Stimulated activated naive CD8-positive, alpha-beta T cell treated with anti-CD3 and anti-CD28 coated beads, Interleukin-15, Interleukin-2, amounts not matched to agents 100 ng/mL and 50 ng/mL, for 24 hours (primary cell): ENCODE results near the gene MUC13.

Experiments used
- H3K27ac Mint-ChIP-seq: one replicate; pipeline ENCODE4 v1.8.0; 2021; ENCODE audit warnings: mild to moderate bottlenecking, mixed read lengths
- H3K27me3 Mint-ChIP-seq: one replicate; pipeline ENCODE4 v1.8.0; 2021; ENCODE audit warnings: mixed read lengths
- H3K36me3 Mint-ChIP-seq: one replicate; pipeline ENCODE4 v1.8.0; 2021; ENCODE audit warnings: low read depth, mixed read lengths
- H3K4me1 Mint-ChIP-seq: one replicate; pipeline ENCODE4 v1.8.0; 2021; ENCODE audit warnings: low read depth, mixed read lengths
- H3K4me3 Mint-ChIP-seq: one replicate; pipeline ENCODE4 v1.8.0; 2021; ENCODE audit warnings: mild to moderate bottlenecking, mixed read lengths
- H3K9me3 Mint-ChIP-seq: one replicate; pipeline ENCODE4 v1.8.0; 2021; ENCODE audit warnings: mixed read lengths

Gene MUC13

GRCh38 chr3:124879337-124879680, 55.2 kb downstream of the MUC13 start:
- Mint-ChIP-seq H3K4me1 (peaks cover 12% of the 10 kb centered on the region), H3K27me3 (peaks cover 33% of the 10 kb centered on the region), H3K9me3 (no peaks in the 10 kb centered on the region), H3K27ac (no peak overlapping the region), H3K4me3 (no peak overlapping the region), H3K36me3 (no peaks in the 10 kb centered on the region)

DNA sequence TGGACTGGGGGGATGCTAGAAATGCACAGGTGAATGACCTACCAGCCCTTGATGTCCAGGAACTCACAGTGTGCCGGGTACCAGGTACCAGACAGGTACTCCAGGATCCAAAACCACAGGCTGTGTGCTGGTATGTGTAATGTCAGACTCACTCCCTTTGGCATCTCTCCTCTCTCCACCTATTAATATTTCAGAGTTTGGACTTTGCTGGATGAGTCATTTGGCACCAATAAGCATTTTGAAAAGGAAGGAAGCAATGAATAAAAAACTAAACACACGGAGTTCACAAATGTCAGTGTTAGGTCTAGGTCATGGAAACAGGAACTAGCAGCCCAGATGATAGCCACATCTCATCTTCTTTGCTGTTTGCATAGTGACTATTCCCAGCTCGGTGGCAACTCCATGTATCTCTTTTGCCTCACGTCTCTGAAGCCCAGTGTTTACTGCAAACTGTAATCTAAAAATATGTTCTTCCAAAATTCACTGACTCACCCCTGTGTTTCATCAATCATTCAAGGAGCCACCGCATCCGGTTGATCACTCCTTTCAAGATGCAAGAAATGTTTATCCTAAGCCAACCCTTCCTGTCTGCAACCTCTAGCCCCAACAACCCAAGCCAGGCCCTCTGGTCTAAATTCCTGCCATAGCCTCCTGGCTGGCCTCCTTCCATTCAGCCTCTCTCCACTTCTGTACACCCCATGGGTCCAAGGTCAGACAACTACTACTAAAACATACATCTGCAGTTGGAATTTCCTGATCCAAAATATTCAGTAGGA, 55.8 kb downstream of the MUC13 start:
- H3K27ac Mint-ChIP-seq, result peak overlapping the region; percentile 29
- H3K27me3 Mint-ChIP-seq, result peaks cover 28% of the 10 kb centered on the region
- H3K4me3 Mint-ChIP-seq, result no peak overlapping the region
- no peaks in the 10 kb centered on the region for H3K9me3 Mint-ChIP-seq
- no peaks in the 10 kb centered on the region for H3K36me3 Mint-ChIP-seq
- peaks cover 12% of the 10 kb centered on the region for H3K4me1 Mint-ChIP-seq

- Mint-ChIP-seq H3K9me3 (no peaks in the 10 kb centered on the region), H3K27ac (no peak overlapping the region), H3K36me3 (no peaks in the 10 kb centered on the region), H3K27me3 (peaks cover 23% of the 10 kb centered on the region), H3K4me1 (peaks cover 12% of the 10 kb centered on the region), H3K4me3 (no peak overlapping the region)
Observed at GRCh38 chr3:124877674-124878073, 56.9 kb downstream of the MUC13 start.

DNA sequence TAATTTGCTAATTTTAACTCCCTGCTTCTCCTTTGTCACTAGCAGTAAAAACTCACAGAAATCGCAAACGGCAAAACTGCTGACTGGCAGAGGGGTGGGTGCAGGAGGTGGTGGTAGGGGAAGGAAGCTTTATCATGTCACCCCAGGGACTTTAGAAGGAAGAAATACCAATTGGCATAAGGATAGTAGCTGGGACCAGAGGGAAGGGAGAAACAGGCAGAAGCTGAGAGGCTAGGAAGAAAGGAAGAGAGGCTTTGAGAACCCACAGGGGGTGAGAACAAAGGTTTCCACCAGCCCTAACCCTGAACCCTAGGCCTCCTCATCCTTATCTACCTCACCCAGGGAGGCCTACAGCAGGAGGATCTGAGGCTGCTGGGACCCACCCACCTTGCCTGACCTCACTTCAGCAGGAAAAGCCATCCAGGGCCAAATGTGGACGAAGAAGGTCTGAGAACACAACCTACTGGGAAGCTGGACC, 58.1 kb downstream of the MUC13 start:
- H3K9me3 Mint-ChIP-seq, result no peaks in the 10 kb centered on the region
- no peak overlapping the region for H3K4me3 Mint-ChIP-seq
- no peaks in the 10 kb centered on the region for H3K36me3 Mint-ChIP-seq
- peaks cover 20% of the 10 kb centered on the region for H3K27me3 Mint-ChIP-seq
- H3K4me1 Mint-ChIP-seq, result peaks cover 12% of the 10 kb centered on the region
- no peak overlapping the region for H3K27ac Mint-ChIP-seq

DNA sequence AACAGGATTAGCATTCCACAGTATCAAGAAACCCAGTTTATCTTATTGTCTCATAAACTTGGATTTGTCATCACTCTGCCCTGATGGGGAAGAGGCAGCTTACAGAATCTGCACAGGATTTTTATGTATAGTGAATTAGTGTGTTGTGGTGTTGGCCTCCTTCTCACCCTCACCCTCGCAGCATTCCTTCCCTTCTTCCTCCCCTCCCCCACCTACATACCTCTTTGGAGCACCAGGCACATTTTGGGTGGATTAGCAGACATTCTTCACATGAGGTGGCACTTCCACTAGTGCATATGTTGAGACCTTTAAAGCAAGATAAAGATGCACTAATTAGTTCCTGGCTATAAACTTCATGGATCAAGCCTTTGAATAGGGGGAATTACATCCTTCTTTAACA, 61.3 kb downstream of the MUC13 start:
- no peak overlapping the region for H3K27ac Mint-ChIP-seq
- H3K9me3 Mint-ChIP-seq, result no peaks in the 10 kb centered on the region
- H3K27me3 Mint-ChIP-seq, result peaks cover 8% of the 10 kb centered on the region
- no peaks in the 10 kb centered on the region for H3K36me3 Mint-ChIP-seq
- no peaks in the 10 kb centered on the region for H3K4me1 Mint-ChIP-seq
- no peak overlapping the region for H3K4me3 Mint-ChIP-seq

DNA sequence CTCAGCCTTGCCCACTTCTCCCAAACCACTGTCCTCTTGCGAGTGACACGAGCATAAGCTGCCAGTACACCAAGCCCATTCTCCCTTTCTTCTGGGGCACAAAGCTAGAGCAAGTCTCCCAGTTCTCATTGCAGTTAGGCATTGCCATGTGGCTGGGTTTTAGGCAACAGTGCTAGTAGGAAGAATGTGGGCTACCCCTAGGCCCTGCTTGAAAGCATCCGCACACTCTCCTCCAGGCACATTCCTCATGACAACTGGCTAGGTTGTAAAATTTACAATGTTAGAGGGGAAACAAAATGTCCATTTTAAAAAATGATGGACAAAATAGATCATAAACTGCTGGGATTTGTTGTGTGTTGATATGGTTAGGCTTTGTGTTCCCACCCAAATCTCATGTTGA, 67.0 kb downstream of the MUC13 start:
- H3K27me3 Mint-ChIP-seq, result peaks cover under 1% of the 10 kb centered on the region
- no peaks in the 10 kb centered on the region for H3K4me1 Mint-ChIP-seq
- no peak overlapping the region for H3K27ac Mint-ChIP-seq
- H3K4me3 Mint-ChIP-seq, result no peak overlapping the region
- H3K9me3 Mint-ChIP-seq, result no peaks in the 10 kb centered on the region
- no peaks in the 10 kb centered on the region for H3K36me3 Mint-ChIP-seq

GRCh38 chr3:124862006-124862405, 72.5 kb downstream of the MUC13 start:
- Mint-ChIP-seq H3K4me1 (no peaks in the 10 kb centered on the region), H3K4me3 (no peak overlapping the region), H3K27ac (no peak overlapping the region), H3K36me3 (no peaks in the 10 kb centered on the region), H3K27me3 (peaks cover 12% of the 10 kb centered on the region), H3K9me3 (no peaks in the 10 kb centered on the region)

DNA sequence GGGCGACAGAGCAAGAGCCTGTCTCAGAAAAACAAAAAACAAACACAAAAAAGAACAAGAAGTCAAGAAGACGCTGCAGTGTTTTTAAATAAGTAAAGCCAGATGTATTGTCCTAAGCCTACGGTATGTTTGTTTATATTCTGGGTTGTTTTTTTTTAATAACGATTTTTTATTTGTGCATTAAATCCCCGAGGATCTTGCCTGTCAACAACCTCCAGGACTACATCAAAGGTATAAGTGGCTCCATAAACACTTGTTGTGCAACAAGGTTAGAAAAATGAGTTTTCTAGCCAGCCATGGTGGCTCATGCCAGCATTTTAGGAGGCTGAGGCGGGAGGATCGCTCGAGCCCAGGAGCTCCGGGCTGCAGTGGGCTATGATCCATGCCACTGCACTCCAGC, 73.5 kb downstream of the MUC13 start:
- Mint-ChIP-seq H3K27me3 (peaks cover 12% of the 10 kb centered on the region), H3K27ac (no peak overlapping the region), H3K9me3 (no peaks in the 10 kb centered on the region), H3K4me3 (no peak overlapping the region), H3K4me1 (no peaks in the 10 kb centered on the region), H3K36me3 (no peaks in the 10 kb centered on the region)

- H3K27ac Mint-ChIP-seq, result no peak overlapping the region
- H3K4me1 Mint-ChIP-seq, result no peaks in the 10 kb centered on the region
- no peaks in the 10 kb centered on the region for H3K9me3 Mint-ChIP-seq
- peaks cover 17% of the 10 kb centered on the region for H3K27me3 Mint-ChIP-seq
- H3K4me3 Mint-ChIP-seq, result no peak overlapping the region
- no peaks in the 10 kb centered on the region for H3K36me3 Mint-ChIP-seq
Observed at GRCh38 chr3:124860599-124860998, 74.0 kb downstream of the MUC13 start.

- H3K36me3 Mint-ChIP-seq, result no peaks in the 10 kb centered on the region
- H3K27me3 Mint-ChIP-seq, result peaks cover 19% of the 10 kb centered on the region
- H3K9me3 Mint-ChIP-seq, result no peaks in the 10 kb centered on the region
- H3K4me1 Mint-ChIP-seq, result no peaks in the 10 kb centered on the region
- no peak overlapping the region for H3K27ac Mint-ChIP-seq
- no peak overlapping the region for H3K4me3 Mint-ChIP-seq
Observed at GRCh38 chr3:124859025-124859424, 75.5 kb downstream of the MUC13 start.

DNA sequence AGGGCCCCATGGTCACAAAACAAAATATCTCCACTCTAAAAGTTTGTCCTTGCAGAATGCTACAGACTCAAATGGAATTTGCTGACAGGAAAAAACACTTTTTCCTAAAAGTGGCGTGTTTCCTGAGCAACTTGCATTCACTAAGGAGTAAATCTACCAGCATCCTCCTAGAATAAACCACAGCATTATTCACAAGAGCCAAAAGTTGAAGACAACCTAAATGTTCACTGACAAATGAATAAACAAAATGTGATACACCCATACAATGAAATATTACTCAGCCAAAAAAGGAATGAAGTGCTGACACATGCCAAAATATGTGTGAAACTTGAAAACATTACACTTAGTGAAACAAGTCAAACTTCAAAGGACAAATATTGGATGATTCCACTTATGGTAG, 76.3 kb downstream of the MUC13 start:
- no peaks in the 10 kb centered on the region for H3K36me3 Mint-ChIP-seq
- H3K27ac Mint-ChIP-seq, result no peak overlapping the region
- H3K9me3 Mint-ChIP-seq, result no peaks in the 10 kb centered on the region
- no peak overlapping the region for H3K4me3 Mint-ChIP-seq
- no peaks in the 10 kb centered on the region for H3K4me1 Mint-ChIP-seq
- H3K27me3 Mint-ChIP-seq, result peaks cover 19% of the 10 kb centered on the region

DNA sequence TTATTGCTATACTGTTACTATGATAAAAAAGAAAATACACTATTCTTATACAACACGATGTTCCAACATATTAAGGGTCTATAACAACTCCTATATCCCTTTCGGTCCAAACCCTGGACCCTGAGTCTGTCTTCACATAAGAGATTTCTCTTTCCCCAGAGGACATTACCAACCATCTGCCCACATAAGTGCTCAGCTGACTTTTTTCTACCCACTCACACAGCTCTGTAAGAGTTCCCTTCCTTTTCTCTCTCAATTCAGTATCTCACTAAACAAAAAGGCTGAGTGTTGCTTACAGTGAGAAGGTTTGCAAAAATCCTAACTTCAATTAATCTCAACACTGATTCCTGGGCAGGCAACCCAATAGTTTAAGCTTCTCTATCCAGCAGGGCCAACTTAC, 77.9 kb downstream of the MUC13 start:
- Mint-ChIP-seq H3K27me3 (peaks cover 23% of the 10 kb centered on the region), H3K4me1 (no peaks in the 10 kb centered on the region), H3K36me3 (no peaks in the 10 kb centered on the region), H3K27ac (no peak overlapping the region), H3K9me3 (no peaks in the 10 kb centered on the region), H3K4me3 (no peak overlapping the region)
